ENCODE measurements around the gene PI4KB.

DNA sequence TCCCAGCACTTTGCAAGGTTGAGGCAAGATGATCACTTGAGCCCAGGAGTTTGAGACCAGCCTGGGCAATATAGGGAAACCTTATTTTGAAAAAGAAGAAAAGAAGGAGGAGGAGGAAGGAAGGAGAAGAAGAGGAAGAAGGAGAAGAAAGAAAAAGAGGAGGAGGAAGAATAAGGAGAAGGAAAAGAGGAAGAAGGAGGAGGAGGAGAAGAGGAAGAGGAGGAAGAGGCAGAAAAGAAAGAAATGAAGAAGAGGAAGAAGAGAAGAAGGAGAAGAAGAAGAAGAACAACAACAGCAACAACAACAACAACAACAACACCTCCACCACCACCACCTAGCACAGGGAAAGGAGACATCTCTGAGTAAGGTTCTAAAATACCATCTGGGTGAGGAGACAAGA is 34.7 kb upstream of the PI4KB start:
- TF ChIP-seq EZH2 (IDR thresholded peaks at IDR 0.05) = no peak
- TF ChIP-seq POLR2AphosphoS5 (IDR thresholded peaks at IDR 0.05; ENCODE audit: borderline replicate concordance, low read depth, low read length) = no peak
- no peak for TF ChIP-seq FOXP2 (optimal IDR thresholded peaks at IDR 0.05; ENCODE audit: control extremely low read depth, extremely low read length, insufficient read depth)

Measured in SK-N-MC (cell line).